ENCODE measurements around the gene CPTP. TPM values are rescaled to one million over a fixed set of nuclear protein-coding genes. Genes with fewer than 3 reads are reported as not detected.

Gene CPTP
- total RNA-seq, 2 experiments from 2014 or later, result 19.8 to 21.9 TPM

- Mint-ChIP-seq H3K27me3 (no peaks in the 10 kb centered on the region), H3K27ac (peak overlapping the region; percentile 86), H3K36me3 (ENCODE audit: low read depth) (peaks cover 3% of the 10 kb centered on the region), H3K4me1 (peaks cover 30% of the 10 kb centered on the region), H3K4me3 (peak overlapping the region; percentile 79), H3K9me3 (no peaks in the 10 kb centered on the region)
- POLR2A ChIA-PET, result interaction anchor here (0.6 to 1.5 kb wide), 5 partner anchors 21 to 70 kb away, joined by 3 to 6 read pairs (median 3); partner anchors contain the start of genes AURKAIP1 and UBE2J2
- CTCF ChIA-PET, result interaction anchor here (0.8 to 2.0 kb wide), 7 partner anchors 10 to 242 kb away, joined by 3 to 10 read pairs (median 3); partner anchors contain the start of genes AURKAIP1 and DVL1
- peak; percentile 83 for DNase-seq
Observed at GRCh38 chr1:1305300-1306069, 19.1 kb upstream of the CPTP start.

- H3K36me3 Mint-ChIP-seq (ENCODE audit: low read depth), result peaks cover 6% of the 10 kb centered on the region
- ChIA-PET CTCF (interaction anchor here (2.0 kb wide), 1 partner anchor 15 kb away, joined by 10 read pairs; no protein-coding TSS in a partner anchor), POLR2A (interaction anchor here (1.0 to 1.2 kb wide), 2 partner anchors 32 to 66 kb away, joined by 3 to 6 read pairs; partner anchors contain the start of gene UBE2J2)
- peak overlapping the region; percentile 86 for H3K27ac Mint-ChIP-seq
- no peaks in the 10 kb centered on the region for H3K27me3 Mint-ChIP-seq
- H3K9me3 Mint-ChIP-seq, result no peaks in the 10 kb centered on the region
- peak overlapping the region; percentile 79 for H3K4me3 Mint-ChIP-seq
- H3K4me1 Mint-ChIP-seq, result peaks cover 30% of the 10 kb centered on the region
- DNase-seq, result no peak
Observed at GRCh38 chr1:1306070-1306660, 18.4 kb upstream of the CPTP start.

- ChIA-PET POLR2A (interaction anchor here (0.7 to 1.0 kb wide), 2 partner anchors 68 to 267 kb away, joined by 3 to 5 read pairs; partner anchors contain the start of gene AURKAIP1), CTCF (no interaction called here)
- Mint-ChIP-seq H3K27me3 (no peaks in the 10 kb centered on the region), H3K9me3 (no peaks in the 10 kb centered on the region), H3K4me1 (peaks cover 30% of the 10 kb centered on the region), H3K4me3 (peak overlapping the region; percentile 79), H3K27ac (peak overlapping the region; percentile 86), H3K36me3 (ENCODE audit: low read depth) (peaks cover 6% of the 10 kb centered on the region)
- no peak for DNase-seq
Observed at GRCh38 chr1:1306661-1307260, 17.8 kb upstream of the CPTP start.

GRCh38 chr1:1307261-1307922 is 17.2 kb upstream of the CPTP start:
- no peaks in the 10 kb centered on the region for H3K9me3 Mint-ChIP-seq
- DNase-seq, result no peak
- POLR2A ChIA-PET, result interaction anchor here (0.7 to 1.0 kb wide), 2 partner anchors 67 to 267 kb away, joined by 3 to 5 read pairs; partner anchors contain the start of gene AURKAIP1
- peaks cover 30% of the 10 kb centered on the region for H3K4me1 Mint-ChIP-seq
- H3K36me3 Mint-ChIP-seq (ENCODE audit: low read depth), result peaks cover 6% of the 10 kb centered on the region
- H3K4me3 Mint-ChIP-seq, result peak overlapping the region; percentile 79
- CTCF ChIA-PET, result no interaction called here
- no peaks in the 10 kb centered on the region for H3K27me3 Mint-ChIP-seq
- peak overlapping the region; percentile 86 for H3K27ac Mint-ChIP-seq

- Mint-ChIP-seq H3K36me3 (ENCODE audit: low read depth) (peaks cover 11% of the 10 kb centered on the region), H3K4me3 (peak within 1 kb of the TSS; percentile 80), H3K27me3 (no peaks in the 10 kb centered on the region), H3K4me1 (peaks cover 30% of the 10 kb centered on the region), H3K9me3 (no peaks in the 10 kb centered on the region), H3K27ac (peak within 1 kb of the TSS; percentile 93)
- DNase-seq, result peak; percentile 90
- ChIA-PET POLR2A (interaction anchor here (1.0 kb wide), 1 partner anchor 66 kb away, joined by 5 read pairs; the partner anchor contains the start of gene AURKAIP1), CTCF (no interaction called here)
Observed at GRCh38 chr1:1307923-1308755, 16.5 kb upstream of the CPTP start, which contains the start of the genes ACAP3 and PUSL1. TSS of gene ACAP3 (minus strand) at chr1:1307930. CDS start at chr1:1307815, 115 bp downstream. TSS of gene PUSL1 (plus strand) at chr1:1308597. CDS start at chr1:1308644, 47 bp downstream.

- Mint-ChIP-seq H3K27ac (peak overlapping the region; percentile 78), H3K4me3 (peak overlapping the region; percentile 80), H3K27me3 (no peaks in the 10 kb centered on the region), H3K36me3 (ENCODE audit: low read depth) (peaks cover 13% of the 10 kb centered on the region), H3K9me3 (no peaks in the 10 kb centered on the region), H3K4me1 (peaks cover 30% of the 10 kb centered on the region)
- POLR2A ChIA-PET, result interaction anchor here (1.2 to 1.5 kb wide), 3 partner anchors 17 to 90 kb away, joined by 4 to 6 read pairs (median 5); partner anchors contain the start of genes AURKAIP1 and CCNL2
- DNase-seq, result no peak
- CTCF ChIA-PET, result no interaction called here
Observed at GRCh38 chr1:1308756-1309250, 15.8 kb upstream of the CPTP start.

GRCh38 chr1:1309251-1310108 is 15.1 kb upstream of the CPTP start:
- DNase-seq, result no peak
- Mint-ChIP-seq H3K27me3 (no peaks in the 10 kb centered on the region), H3K9me3 (no peaks in the 10 kb centered on the region), H3K27ac (peak overlapping the region; percentile 47), H3K36me3 (ENCODE audit: low read depth) (peaks cover 14% of the 10 kb centered on the region), H3K4me3 (peak overlapping the region; percentile 74), H3K4me1 (peaks cover 28% of the 10 kb centered on the region)
- CTCF ChIA-PET, result no interaction called here
- POLR2A ChIA-PET, result interaction anchor here (1.2 to 1.5 kb wide), 5 partner anchors 10 to 96 kb away, joined by 3 to 6 read pairs (median 4); partner anchors contain the start of genes AURKAIP1 and CCNL2

GRCh38 chr1:1310109-1310385 is 14.6 kb upstream of the CPTP start:
- H3K4me1 Mint-ChIP-seq, result peaks cover 25% of the 10 kb centered on the region
- no peaks in the 10 kb centered on the region for H3K9me3 Mint-ChIP-seq
- POLR2A ChIA-PET, result interaction anchor here (1.2 to 1.5 kb wide), 4 partner anchors 11 to 95 kb away, joined by 3 to 6 read pairs (median 4); partner anchors contain the start of gene AURKAIP1
- no peak overlapping the region for H3K27ac Mint-ChIP-seq
- DNase-seq, result no peak
- CTCF ChIA-PET, result no interaction called here
- H3K36me3 Mint-ChIP-seq (ENCODE audit: low read depth), result peaks cover 18% of the 10 kb centered on the region
- H3K27me3 Mint-ChIP-seq, result no peaks in the 10 kb centered on the region
- H3K4me3 Mint-ChIP-seq, result peak overlapping the region; percentile 74

- DNase-seq, result no peak
- Mint-ChIP-seq H3K4me1 (peaks cover 21% of the 10 kb centered on the region), H3K27ac (no peak overlapping the region), H3K9me3 (no peaks in the 10 kb centered on the region), H3K36me3 (ENCODE audit: low read depth) (peaks cover 21% of the 10 kb centered on the region), H3K27me3 (no peaks in the 10 kb centered on the region), H3K4me3 (peak overlapping the region; percentile 27)
- POLR2A ChIA-PET, result interaction anchor here (1.2 to 1.5 kb wide), 3 partner anchors 12 to 95 kb away, joined by 3 to 5 read pairs (median 3); partner anchors contain the start of gene AURKAIP1
- CTCF ChIA-PET, result no interaction called here
Observed at GRCh38 chr1:1310476-1311053, 14.0 kb upstream of the CPTP start.

GRCh38 chr1:1311107-1312104 is 13.2 kb upstream of the CPTP start:
- POLR2A ChIA-PET, result interaction anchor here (0.9 to 1.2 kb wide), 3 partner anchors 14 to 94 kb away, joined by 3 read pairs; no protein-coding TSS in a partner anchor
- Mint-ChIP-seq H3K4me3 (peak overlapping the region; percentile 27), H3K27ac (no peak overlapping the region), H3K4me1 (peaks cover 13% of the 10 kb centered on the region), H3K27me3 (no peaks in the 10 kb centered on the region), H3K9me3 (no peaks in the 10 kb centered on the region), H3K36me3 (ENCODE audit: low read depth) (peaks cover 24% of the 10 kb centered on the region)
- CTCF ChIA-PET, result no interaction called here
- no peak for DNase-seq

Data from activated CD4-positive, alpha-beta memory T cell treated with anti-CD3 and anti-CD28 coated beads, Interleukin-2, amount 10 ng/mL, durations not matched to agents 7 days and 5 days (primary cell).